ENCODE results near the gene GZF1. TPM values are rescaled to one million over a fixed set of nuclear protein-coding genes. Genes with fewer than 3 reads are reported as not detected.
"Not testable (repeated sequence)": the region's sequence is repeated elsewhere in the genome, so short reads cannot be mapped to it uniquely, and the experiment has no call there.

The GZF1 gene
- total RNA-seq, 1 donor from 2014 or later: 12.6 TPM

GRCh38 chr20:23332467-23332866, 29.5 kb upstream of the GZF1 start:
- intact Hi-C loops (cut with micrococcal nuclease): no loop called here
- Mint-ChIP-seq H3K36me3 (ENCODE audit: low read depth) (peaks cover 1% of the 10 kb centered on the region), H3K4me3 (no peak overlapping the region), H3K4me1 (ENCODE audit: low read depth) (peaks cover 19% of the 10 kb centered on the region), H3K27me3 (ENCODE audit: insufficient read depth) (no peaks in the 10 kb centered on the region), H3K9me3 (no peaks in the 10 kb centered on the region), H3K27ac (no peak overlapping the region)
- DNase-seq (ENCODE audit: low spot score): no peak

GRCh38 chr20:23334111-23334510, 27.9 kb upstream of the GZF1 start:
- DNase-seq (ENCODE audit: low spot score): no peak
- no peaks in the 10 kb centered on the region for H3K9me3 Mint-ChIP-seq
- peaks cover 19% of the 10 kb centered on the region for H3K4me1 Mint-ChIP-seq (ENCODE audit: low read depth)
- peaks cover 1% of the 10 kb centered on the region for H3K36me3 Mint-ChIP-seq (ENCODE audit: low read depth)
- H3K27ac Mint-ChIP-seq: no peak overlapping the region
- no peak overlapping the region for H3K4me3 Mint-ChIP-seq
- peaks cover 2% of the 10 kb centered on the region for H3K27me3 Mint-ChIP-seq (ENCODE audit: insufficient read depth)
- intact Hi-C loops (cut with micrococcal nuclease): no loop called here

GRCh38 chr20:23335521-23335920, 26.5 kb upstream of the GZF1 start:
- DNase-seq (ENCODE audit: low spot score): no peak
- H3K36me3 Mint-ChIP-seq (ENCODE audit: low read depth): peaks cover 1% of the 10 kb centered on the region
- no peak overlapping the region for H3K4me3 Mint-ChIP-seq
- H3K9me3 Mint-ChIP-seq: no peaks in the 10 kb centered on the region
- peaks cover 2% of the 10 kb centered on the region for H3K27me3 Mint-ChIP-seq (ENCODE audit: insufficient read depth)
- intact Hi-C loops (cut with micrococcal nuclease): no loop called here
- peaks cover 19% of the 10 kb centered on the region for H3K4me1 Mint-ChIP-seq (ENCODE audit: low read depth)
- H3K27ac Mint-ChIP-seq: no peak overlapping the region

- H3K4me1 Mint-ChIP-seq (ENCODE audit: low read depth): peaks cover 19% of the 10 kb centered on the region
- peaks cover 2% of the 10 kb centered on the region for H3K27me3 Mint-ChIP-seq (ENCODE audit: insufficient read depth)
- peaks cover 1% of the 10 kb centered on the region for H3K36me3 Mint-ChIP-seq (ENCODE audit: low read depth)
- intact Hi-C loops (cut with micrococcal nuclease): no loop called here
- H3K9me3 Mint-ChIP-seq: no peaks in the 10 kb centered on the region
- no peak for DNase-seq (ENCODE audit: low spot score)
- no peak overlapping the region for H3K4me3 Mint-ChIP-seq
- no peak overlapping the region for H3K27ac Mint-ChIP-seq
Measured at GRCh38 chr20:23336476-23336875, 25.5 kb upstream of the GZF1 start.

GRCh38 chr20:23337312-23337711, 24.7 kb upstream of the GZF1 start:
- intact Hi-C loops (cut with micrococcal nuclease): no loop called here
- no peak for DNase-seq (ENCODE audit: low spot score)
- Mint-ChIP-seq H3K4me3 (no peak overlapping the region), H3K27ac (no peak overlapping the region), H3K27me3 (ENCODE audit: insufficient read depth) (peaks cover 2% of the 10 kb centered on the region), H3K4me1 (ENCODE audit: low read depth) (peaks cover 19% of the 10 kb centered on the region), H3K36me3 (ENCODE audit: low read depth) (peaks cover 1% of the 10 kb centered on the region), H3K9me3 (no peaks in the 10 kb centered on the region)

- Mint-ChIP-seq H3K9me3 (no peaks in the 10 kb centered on the region), H3K4me3 (no peak overlapping the region), H3K27me3 (ENCODE audit: insufficient read depth) (peaks cover 12% of the 10 kb centered on the region), H3K27ac (no peak overlapping the region), H3K36me3 (ENCODE audit: low read depth) (no peaks in the 10 kb centered on the region), H3K4me1 (ENCODE audit: low read depth) (peaks cover 11% of the 10 kb centered on the region)
- intact Hi-C loops (cut with micrococcal nuclease): loop anchor here (5.0 kb wide), 1 partner anchor 1003 kb away; no protein-coding TSS in a partner anchor
- DNase-seq (ENCODE audit: low spot score): no peak
Measured at GRCh38 chr20:23339986-23340385, 22.0 kb upstream of the GZF1 start.

GRCh38 chr20:23340524-23340923, 21.5 kb upstream of the GZF1 start:
- no peaks in the 10 kb centered on the region for H3K36me3 Mint-ChIP-seq (ENCODE audit: low read depth)
- intact Hi-C loops (cut with micrococcal nuclease): loop anchor here (5.0 kb wide), 1 partner anchor 1003 kb away; no protein-coding TSS in a partner anchor
- H3K27ac Mint-ChIP-seq: no peak overlapping the region
- H3K9me3 Mint-ChIP-seq: no peaks in the 10 kb centered on the region
- H3K27me3 Mint-ChIP-seq (ENCODE audit: insufficient read depth): peaks cover 12% of the 10 kb centered on the region
- DNase-seq (ENCODE audit: low spot score): no peak
- no peak overlapping the region for H3K4me3 Mint-ChIP-seq
- H3K4me1 Mint-ChIP-seq (ENCODE audit: low read depth): peaks cover 11% of the 10 kb centered on the region

GRCh38 chr20:23341073-23341472, 20.9 kb upstream of the GZF1 start:
- no peak for DNase-seq (ENCODE audit: low spot score)
- no peak overlapping the region for H3K4me3 Mint-ChIP-seq
- peaks cover 12% of the 10 kb centered on the region for H3K27me3 Mint-ChIP-seq (ENCODE audit: insufficient read depth)
- peaks cover 11% of the 10 kb centered on the region for H3K4me1 Mint-ChIP-seq (ENCODE audit: low read depth)
- H3K9me3 Mint-ChIP-seq: no peaks in the 10 kb centered on the region
- no peaks in the 10 kb centered on the region for H3K36me3 Mint-ChIP-seq (ENCODE audit: low read depth)
- H3K27ac Mint-ChIP-seq: no peak overlapping the region
- intact Hi-C loops (cut with micrococcal nuclease): loop anchor here (5.0 kb wide), 1 partner anchor 1004 kb away; no protein-coding TSS in a partner anchor

GRCh38 chr20:23343590-23343989, 18.4 kb upstream of the GZF1 start:
- Mint-ChIP-seq H3K27ac (no peak overlapping the region), H3K9me3 (no peaks in the 10 kb centered on the region), H3K36me3 (ENCODE audit: low read depth) (no peaks in the 10 kb centered on the region), H3K4me1 (ENCODE audit: low read depth) (peaks cover 5% of the 10 kb centered on the region), H3K27me3 (ENCODE audit: insufficient read depth) (peaks cover 10% of the 10 kb centered on the region), H3K4me3 (no peak overlapping the region)
- intact Hi-C loops (cut with micrococcal nuclease): loop anchor here (5.0 kb wide), 1 partner anchor 1006 kb away; no protein-coding TSS in a partner anchor
- no peak for DNase-seq (ENCODE audit: low spot score)

GRCh38 chr20:23344336-23344735, 17.6 kb upstream of the GZF1 start:
- H3K4me3 Mint-ChIP-seq: no peak overlapping the region
- H3K4me1 Mint-ChIP-seq (ENCODE audit: low read depth): peaks cover 13% of the 10 kb centered on the region
- peaks cover 9% of the 10 kb centered on the region for H3K27me3 Mint-ChIP-seq (ENCODE audit: insufficient read depth)
- no peak for DNase-seq (ENCODE audit: low spot score)
- H3K27ac Mint-ChIP-seq: no peak overlapping the region
- H3K36me3 Mint-ChIP-seq (ENCODE audit: low read depth): no peaks in the 10 kb centered on the region
- no peaks in the 10 kb centered on the region for H3K9me3 Mint-ChIP-seq
- intact Hi-C loops (cut with micrococcal nuclease): loop anchor here (5.0 kb wide), 1 partner anchor 1007 kb away; no protein-coding TSS in a partner anchor

GRCh38 chr20:23346002-23346401, 16.0 kb upstream of the GZF1 start:
- no peak overlapping the region for H3K27ac Mint-ChIP-seq
- no peaks in the 10 kb centered on the region for H3K36me3 Mint-ChIP-seq (ENCODE audit: low read depth)
- no peak for DNase-seq (ENCODE audit: low spot score)
- no peak overlapping the region for H3K4me3 Mint-ChIP-seq
- no peaks in the 10 kb centered on the region for H3K9me3 Mint-ChIP-seq
- peaks cover 9% of the 10 kb centered on the region for H3K27me3 Mint-ChIP-seq (ENCODE audit: insufficient read depth)
- intact Hi-C loops (cut with micrococcal nuclease): no loop called here
- peaks cover 16% of the 10 kb centered on the region for H3K4me1 Mint-ChIP-seq (ENCODE audit: low read depth)

GRCh38 chr20:23347791-23348190, 14.2 kb upstream of the GZF1 start:
- intact Hi-C loops (cut with micrococcal nuclease): no loop called here
- DNase-seq (ENCODE audit: low spot score): no peak
- H3K4me1 Mint-ChIP-seq (ENCODE audit: low read depth): peaks cover 24% of the 10 kb centered on the region
- peaks cover 9% of the 10 kb centered on the region for H3K27me3 Mint-ChIP-seq (ENCODE audit: insufficient read depth)
- no peaks in the 10 kb centered on the region for H3K9me3 Mint-ChIP-seq
- H3K27ac Mint-ChIP-seq: no peak overlapping the region
- H3K4me3 Mint-ChIP-seq: no peak overlapping the region
- peaks cover 4% of the 10 kb centered on the region for H3K36me3 Mint-ChIP-seq (ENCODE audit: low read depth)

- H3K9me3 Mint-ChIP-seq; DNase-seq (ENCODE audit: low spot score); H3K27me3 Mint-ChIP-seq (ENCODE audit: insufficient read depth); H3K36me3 Mint-ChIP-seq (ENCODE audit: low read depth); intact Hi-C loops (cut with micrococcal nuclease); H3K27ac Mint-ChIP-seq: not testable (repeated sequence)
- Mint-ChIP-seq H3K4me1 (ENCODE audit: low read depth) (peaks cover 28% of the 10 kb centered on the region), H3K4me3 (peak overlapping the region; percentile 45)
Measured at GRCh38 chr20:23348510-23348909, 13.5 kb upstream of the GZF1 start.
